ENCODE data around the gene PPP1R18. TPM values are rescaled to one million over a fixed set of nuclear protein-coding genes. Genes with fewer than 3 reads are reported as not detected.
A peak's percentile ranks its signal among the peaks of the same experiment; 100 is the strongest.

The PPP1R18 gene
- polyA plus RNA-seq, 3 donors, result 58.5 to 226 (median 78.9) TPM

GRCh38 chr6:30732237-30732943, 45.9 kb upstream of the PPP1R18 start:
- Histone ChIP-seq H3K27me3 (ENCODE audit: control insufficient read depth in 2 of 2, insufficient read depth in 2 of 2, low read length in 2 of 2) (no peaks in the 10 kb centered on the region), H3K4me3 (replicated peaks in 1 of 3; ENCODE audit: low read depth in 2 of 3, low read length in 3 of 3) (no peak overlapping the region), H3K4me1 (ENCODE audit: control insufficient read depth in 1 of 2, insufficient read depth in 2 of 2, low read length in 2 of 2) (peaks cover 36 to 38% of the 10 kb centered on the region in 2 donors), H2AFZ (ENCODE audit: insufficient read depth, low read depth, low read length, poor library complexity, severe bottlenecking) (no peak overlapping the region), H3K9ac (ENCODE audit: insufficient read depth, low read length, poor library complexity, severe bottlenecking) (no peak overlapping the region), H3K79me2 (ENCODE audit: insufficient read depth, low read length) (peaks cover 6% of the 10 kb centered on the region), H4K20me1 (ENCODE audit: insufficient read depth, low read length) (peaks cover 48% of the 10 kb centered on the region), H3K36me3 (replicated peaks in 1 of 2; ENCODE audit: control insufficient read depth in 1 of 2, insufficient read depth in 2 of 2, low read length in 2 of 2) (peaks cover 23 to 76% of the 10 kb centered on the region in 2 donors), H3K9me3 (replicated peaks in 1 of 2; ENCODE audit: control insufficient read depth in 1 of 2, insufficient read depth in 1 of 2, low read length in 2 of 2) (no peaks in the 10 kb centered on the region), H3K27ac (ENCODE audit: low read depth in 1 of 2, low read length in 2 of 2) (no peak overlapping the region), H3K4me2 (replicated peaks; ENCODE audit: extremely low read depth, low read length, poor library complexity, severe bottlenecking) (no peak overlapping the region)
- no peak overlapping the region for H3K4me3 Mint-ChIP-seq
- peaks cover 0 to 2% (median 0%) of the 10 kb centered on the region in 3 donors for H3K27me3 Mint-ChIP-seq (ENCODE audit: low read depth in 3 of 3)
- TF ChIP-seq, protein P1, sequence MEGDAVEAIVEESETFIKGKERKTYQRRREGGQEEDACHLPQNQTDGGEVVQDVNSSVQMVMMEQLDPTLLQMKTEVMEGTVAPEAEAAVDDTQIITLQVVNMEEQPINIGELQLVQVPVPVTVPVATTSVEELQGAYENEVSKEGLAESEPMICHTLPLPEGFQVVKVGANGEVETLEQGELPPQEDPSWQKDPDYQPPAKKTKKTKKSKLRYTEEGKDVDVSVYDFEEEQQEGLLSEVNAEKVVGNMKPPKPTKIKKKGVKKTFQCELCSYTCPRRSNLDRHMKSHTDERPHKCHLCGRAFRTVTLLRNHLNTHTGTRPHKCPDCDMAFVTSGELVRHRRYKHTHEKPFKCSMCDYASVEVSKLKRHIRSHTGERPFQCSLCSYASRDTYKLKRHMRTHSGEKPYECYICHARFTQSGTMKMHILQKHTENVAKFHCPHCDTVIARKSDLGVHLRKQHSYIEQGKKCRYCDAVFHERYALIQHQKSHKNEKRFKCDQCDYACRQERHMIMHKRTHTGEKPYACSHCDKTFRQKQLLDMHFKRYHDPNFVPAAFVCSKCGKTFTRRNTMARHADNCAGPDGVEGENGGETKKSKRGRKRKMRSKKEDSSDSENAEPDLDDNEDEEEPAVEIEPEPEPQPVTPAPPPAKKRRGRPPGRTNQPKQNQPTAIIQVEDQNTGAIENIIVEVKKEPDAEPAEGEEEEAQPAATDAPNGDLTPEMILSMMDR (IDR thresholded peaks at IDR 0.05), result no peak
- 94% methylated on average over 11 of the region's 12 CpGs for WGBS (ENCODE audit: insufficient coverage)
- peaks cover 36% of the 10 kb centered on the region for H3K4me1 Mint-ChIP-seq
- DNase-seq, result peak in 1 of 3 donors; percentile 26
- peaks cover 0 to 2% (median 0%) of the 10 kb centered on the region in 7 donors for H3K9me3 Mint-ChIP-seq
- intact Hi-C loops (cut with micrococcal nuclease), result no loop called here
- H3K27ac Mint-ChIP-seq, result peak overlapping the region in 2 of 7 donors; percentile 18 to 23
- peaks cover 62 to 90% of the 10 kb centered on the region in 2 donors for H3K36me3 Mint-ChIP-seq

DNA sequence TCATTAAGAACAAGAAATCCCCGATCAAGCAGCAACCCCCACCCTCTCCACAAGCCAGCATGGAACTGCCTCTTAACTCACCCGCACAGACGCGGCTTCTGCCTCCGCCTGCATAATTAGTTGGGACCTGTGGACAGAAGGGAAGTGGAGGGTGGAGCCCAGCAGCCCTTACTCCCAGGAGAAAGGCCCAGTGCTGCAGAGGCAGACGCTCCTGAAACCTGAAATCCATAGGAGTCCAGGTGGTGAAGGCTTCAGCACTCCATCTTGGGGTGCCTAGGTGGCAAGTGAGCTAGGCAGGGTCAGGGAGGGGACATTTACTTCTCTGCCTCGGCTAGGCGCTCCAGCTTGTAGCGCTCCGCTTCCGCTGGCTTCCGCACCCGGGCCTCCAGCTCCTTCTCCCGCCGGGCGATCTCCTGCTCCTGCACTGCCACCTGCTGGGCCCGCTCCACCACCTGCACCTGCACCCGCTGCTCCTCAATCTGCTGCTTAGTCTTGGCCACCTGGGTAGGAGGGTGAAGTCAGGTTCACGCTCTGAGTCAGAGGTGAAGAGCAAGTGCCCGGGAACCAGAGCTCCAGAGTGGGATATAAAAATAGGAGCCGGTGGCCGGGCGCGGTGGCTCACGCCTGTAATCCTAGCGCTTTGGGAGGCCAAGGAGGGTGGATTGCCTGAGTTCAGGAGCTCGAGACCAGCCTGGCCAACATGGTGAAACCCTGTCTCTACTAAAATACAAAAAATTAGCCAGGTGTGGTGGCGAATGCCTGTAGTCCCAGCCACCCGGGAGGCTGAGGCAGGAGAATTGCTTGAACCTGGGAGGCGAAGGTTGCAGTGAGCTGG, 44.4 kb upstream of the PPP1R18 start:
- Histone ChIP-seq H3K36me3 (replicated peaks in 1 of 2; ENCODE audit: control insufficient read depth in 1 of 2, insufficient read depth in 2 of 2, low read length in 2 of 2) (peaks cover 29 to 88% of the 10 kb centered on the region in 2 donors), H3K4me1 (ENCODE audit: control insufficient read depth in 1 of 2, insufficient read depth in 2 of 2, low read length in 2 of 2) (peaks cover 21 to 24% of the 10 kb centered on the region in 2 donors), H2AFZ (ENCODE audit: insufficient read depth, low read depth, low read length, poor library complexity, severe bottlenecking) (peak overlapping the region; percentile 74), H3K79me2 (ENCODE audit: insufficient read depth, low read length) (peaks cover 10% of the 10 kb centered on the region), H3K9me3 (replicated peaks in 1 of 2; ENCODE audit: control insufficient read depth in 1 of 2, insufficient read depth in 1 of 2, low read length in 2 of 2) (no peaks in the 10 kb centered on the region), H4K20me1 (ENCODE audit: insufficient read depth, low read length) (peaks cover 50% of the 10 kb centered on the region), H3K27me3 (ENCODE audit: control insufficient read depth in 2 of 2, insufficient read depth in 2 of 2, low read length in 2 of 2) (no peaks in the 10 kb centered on the region), H3K9ac (ENCODE audit: insufficient read depth, low read length, poor library complexity, severe bottlenecking) (no peak overlapping the region), H3K27ac (ENCODE audit: low read depth in 1 of 2, low read length in 2 of 2) (peak overlapping the region in 1 of 2 donors; percentile 42), H3K4me2 (replicated peaks; ENCODE audit: extremely low read depth, low read length, poor library complexity, severe bottlenecking) (peak overlapping the region; percentile 78), H3K4me3 (replicated peaks in 1 of 3; ENCODE audit: low read depth in 2 of 3, low read length in 3 of 3) (peak overlapping the region; percentile 8 to 68 (median 37))
- peaks cover 0 to 2% (median 0%) of the 10 kb centered on the region in 7 donors for H3K9me3 Mint-ChIP-seq
- H3K4me3 Mint-ChIP-seq, result peak overlapping the region; percentile 73 to 83
- intact Hi-C loops (cut with micrococcal nuclease), result loop anchor here in 1 of 2 donors (2.0 kb wide), 1 partner anchor 190 kb away; no protein-coding TSS in a partner anchor
- H3K36me3 Mint-ChIP-seq, result peaks cover 56 to 83% of the 10 kb centered on the region in 2 donors
- WGBS (ENCODE audit: insufficient coverage), result 41% methylated on average over 16 of the region's 30 CpGs
- TF ChIP-seq, protein P1 (IDR thresholded peaks at IDR 0.05), result peak; percentile 60
- peaks cover 0 to 2% (median 0%) of the 10 kb centered on the region in 3 donors for H3K27me3 Mint-ChIP-seq (ENCODE audit: low read depth in 3 of 3)
- peaks cover 20% of the 10 kb centered on the region for H3K4me1 Mint-ChIP-seq
- H3K27ac Mint-ChIP-seq, result peak overlapping the region in 4 of 7 donors; percentile 37 to 83 (median 64)
- DNase-seq, result peak in 2 of 3 donors; percentile 68 to 72
